Lower leg skin (tissue), 3 donors: Measurements from ENCODE around the gene RSPO4.

Experiments used
- CTCF ChIP-seq, 3 donors: fragments of 450-650 bp; IDR thresholded peaks; one replicate each; pipeline ENCODE4 v1.5.1; 2016; ENCODE audit warnings: antibody characterized with exemption in 3 of 3, mild to moderate bottlenecking in 3 of 3, moderate library complexity in 2 of 3
- POLR2A ChIP-seq, 2 donors: fragments of 450-650 bp; IDR thresholded peaks; one replicate each; pipeline ENCODE4 v1.6.1; 2016 to 2017; ENCODE audit warnings: antibody characterized with exemption in 2 of 2, mild to moderate bottlenecking in 1 of 2, moderate library complexity in 1 of 2

GRCh38 chr20:1022871-1023270 is 20.8 kb upstream of the RSPO4 start:
- no peak for TF ChIP-seq CTCF (IDR thresholded peaks at IDR 0.05)
- TF ChIP-seq POLR2A (IDR thresholded peaks at IDR 0.05), result no peak
